ENCODE data around the gene POLE4.

The POLE4 gene

GRCh38 chr2:74948779-74949178 lies 9.7 kb upstream of the POLE4 start:
- in situ Hi-C loops (cut with HindIII; ENCODE audit: low sequenced_read_pairs): no loop called here
- no peak overlapping the region for H3K4me3 ChIP-seq (ENCODE audit: low read depth, low read length)
- DNase-seq (ENCODE audit: low read depth, low spot score): no peak
- no peak for TF ChIP-seq CTCF (IDR thresholded peaks at IDR 0.05; ENCODE audit: low read depth, low read length)

GRCh38 chr2:74951211-74951754 lies 7.2 kb upstream of the POLE4 start:
- in situ Hi-C loops (cut with HindIII; ENCODE audit: low sequenced_read_pairs): no loop called here
- no peak for TF ChIP-seq CTCF (IDR thresholded peaks at IDR 0.05; ENCODE audit: low read depth, low read length)
- H3K4me3 ChIP-seq (ENCODE audit: low read depth, low read length): no peak overlapping the region
- DNase-seq (ENCODE audit: low read depth, low spot score): no peak

GRCh38 chr2:74952575-74952974 lies 5.9 kb upstream of the POLE4 start:
- no peak for DNase-seq (ENCODE audit: low read depth, low spot score)
- H3K4me3 ChIP-seq (ENCODE audit: low read depth, low read length): no peak overlapping the region
- TF ChIP-seq CTCF (IDR thresholded peaks at IDR 0.05; ENCODE audit: low read depth, low read length): no peak
- in situ Hi-C loops (cut with HindIII; ENCODE audit: low sequenced_read_pairs): no loop called here

GRCh38 chr2:74953796-74954499 lies 4.5 kb upstream of the POLE4 start:
- H3K4me3 ChIP-seq (ENCODE audit: low read depth, low read length): no peak overlapping the region
- in situ Hi-C loops (cut with HindIII; ENCODE audit: low sequenced_read_pairs): no loop called here
- TF ChIP-seq CTCF (IDR thresholded peaks at IDR 0.05; ENCODE audit: low read depth, low read length): no peak
- DNase-seq (ENCODE audit: low read depth, low spot score): no peak

- H3K4me3 ChIP-seq (ENCODE audit: low read depth, low read length): no peak overlapping the region
- no peak for TF ChIP-seq CTCF (IDR thresholded peaks at IDR 0.05; ENCODE audit: low read depth, low read length)
- in situ Hi-C loops (cut with HindIII; ENCODE audit: low sequenced_read_pairs): no loop called here
Observed at GRCh38 chr2:74954500-74954874, 4.0 kb upstream of the POLE4 start.

GRCh38 chr2:74957886-74958273 lies 563 bp upstream of the POLE4 start:
- no peak for DNase-seq (ENCODE audit: low read depth, low spot score)
- TF ChIP-seq CTCF (IDR thresholded peaks at IDR 0.05; ENCODE audit: low read depth, low read length): no peak
- H3K4me3 ChIP-seq (ENCODE audit: low read depth, low read length): peak overlapping the region; percentile 63
- in situ Hi-C loops (cut with HindIII; ENCODE audit: low sequenced_read_pairs): no loop called here

More at GRCh38 chr2:74954500-74954874, 4.0 kb upstream of the POLE4 start:
- DNase-seq (ENCODE audit: low read depth, low spot score): no peak
